Vagina (tissue), 2 donors: ENCODE measurements around the gene UBE2V1.

ENCODE experiments used
- CTCF ChIP-seq, 3 experiments: fragments of 450-650 bp in 2 of 3; fragments of 200-600 bp in 1 of 3; sonication (generic) in 1 of 3; IDR thresholded peaks; one replicate each; pipeline ENCODE4 v1.5.1; 2017 to 2019; ENCODE audit warnings: antibody characterized with exemption in 3 of 3, mild to moderate bottlenecking in 2 of 3, moderate library complexity in 2 of 3
- POLR2AphosphoS5 ChIP-seq, 2 donors: sonication (generic); formaldehyde crosslinking; IDR thresholded peaks; one replicate each; pipeline ENCODE4 v1.9.0; 2017; ENCODE audit warnings: antibody characterized with exemption in 2 of 2, mild to moderate bottlenecking in 2 of 2, low read depth in 1 of 2; ENCODE audit not compliant: insufficient read depth in 1 of 2

- TF ChIP-seq CTCF (IDR thresholded peaks at IDR 0.05): no peak
- TF ChIP-seq POLR2AphosphoS5 (IDR thresholded peaks at IDR 0.05; ENCODE audit: insufficient read depth in 1 of 2, low read depth in 1 of 2): no peak
Observed at GRCh38 chr20:50101281-50101680, 11.7 kb downstream of the UBE2V1 start.
